Activated CD8-positive, alpha-beta memory T cell treated with anti-CD3 and anti-CD28 coated beads, Interleukin-2, amount 50 U/mL, for 24 hours (primary cell): ENCODE measurements around the gene RNF121.
A peak's percentile ranks its signal among the peaks of the same experiment; 100 is the strongest.

Source experiments
- DNase-seq: peaks from one replicate; pipeline ENCODE4 v3.0.0-alpha.2; 2020; ENCODE audit errors: extremely low read depth

Gene RNF121

GRCh38 chr11:72037554-72038311 is 108.9 kb downstream of the RNF121 start:
- no peak for DNase-seq

DNA sequence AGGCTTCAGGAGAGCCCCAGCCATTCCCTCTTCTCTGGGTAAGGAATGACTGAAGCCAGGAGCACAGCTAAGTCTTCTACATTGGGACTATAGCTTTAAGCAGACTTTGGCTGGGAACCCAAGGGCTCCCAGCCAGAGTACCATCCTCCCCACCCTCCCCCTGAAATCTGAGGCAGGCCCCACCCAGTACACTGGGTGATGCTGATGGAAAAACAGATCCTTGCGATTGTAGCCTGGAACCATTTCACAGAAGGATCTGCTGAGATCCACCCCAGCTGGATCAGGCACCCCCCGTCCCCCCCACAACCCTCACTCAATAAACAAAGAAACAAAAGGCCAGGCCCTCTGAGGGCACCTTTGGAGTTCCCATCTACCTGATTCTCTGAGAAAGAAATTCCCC is 109.6 kb downstream of the RNF121 start:
- DNase-seq = no peak

GRCh38 chr11:72039031-72039855 is 110.4 kb downstream of the RNF121 start:
- no peak for DNase-seq

DNA sequence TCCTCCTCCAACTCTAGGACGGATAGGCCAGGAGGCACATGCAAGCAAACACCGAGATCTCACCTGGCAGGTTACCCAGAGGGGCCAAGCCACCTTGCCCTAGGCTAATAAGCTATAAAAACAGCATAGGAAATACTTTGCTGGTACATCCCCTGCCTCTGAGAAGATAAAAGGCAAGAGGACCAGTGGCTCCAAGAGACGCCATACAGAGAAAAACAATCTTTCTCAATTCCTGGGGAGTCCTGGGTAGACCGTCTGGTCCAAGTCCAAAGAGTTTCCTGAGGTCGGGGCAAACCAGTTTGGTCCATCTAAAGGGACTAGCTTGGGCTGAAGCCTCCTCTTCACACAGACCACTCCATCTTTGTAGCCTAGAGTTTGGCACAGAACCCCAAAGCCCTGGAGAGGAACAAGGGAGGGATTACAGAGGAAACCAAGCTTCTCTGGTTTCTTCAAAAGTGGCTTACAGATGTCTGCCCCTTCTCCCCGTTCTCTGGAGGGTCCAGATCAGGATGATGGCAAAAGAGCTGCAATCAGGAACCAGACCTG is 111.1 kb downstream of the RNF121 start:
- no peak for DNase-seq

- peak; percentile 35 for DNase-seq
Measured at GRCh38 chr11:72040491-72041363, 111.9 kb downstream of the RNF121 start.

GRCh38 chr11:72041364-72042063 is 112.7 kb downstream of the RNF121 start:
- DNase-seq = no peak

GRCh38 chr11:72042064-72042745 is 113.4 kb downstream of the RNF121 start:
- no peak for DNase-seq

- no peak for DNase-seq
Measured at GRCh38 chr11:72045849-72046248, 117.0 kb downstream of the RNF121 start.
